Renal cortex interstitium (tissue), 11 donors: Measurements from ENCODE around the gene SNAPC2. TPM values are rescaled to one million over a fixed set of nuclear protein-coding genes. Genes with fewer than 3 reads are reported as not detected.

Experiments used
- DNase-seq, 11 donors: peaks; one replicate each; pipeline ENCODE4 v3.0.0-alpha.2; 2013; ENCODE audit warnings: low read depth in 9 of 11, low spot score in 4 of 11; ENCODE audit errors: extremely low read depth in 1 of 11
- polyA plus RNA-seq, 3 donors: library from polyadenylated mRNA; unstranded; fragments of 120-200 nt; gene quantifications; one replicate each; pipeline ENCODE4 v1.2.1, GENCODE V29; 2013; ENCODE audit not compliant: insufficient read length in 3 of 3

The SNAPC2 gene
- polyA plus RNA-seq, 3 donors = 12.9 to 19.0 (median 18.8) TPM

DNA sequence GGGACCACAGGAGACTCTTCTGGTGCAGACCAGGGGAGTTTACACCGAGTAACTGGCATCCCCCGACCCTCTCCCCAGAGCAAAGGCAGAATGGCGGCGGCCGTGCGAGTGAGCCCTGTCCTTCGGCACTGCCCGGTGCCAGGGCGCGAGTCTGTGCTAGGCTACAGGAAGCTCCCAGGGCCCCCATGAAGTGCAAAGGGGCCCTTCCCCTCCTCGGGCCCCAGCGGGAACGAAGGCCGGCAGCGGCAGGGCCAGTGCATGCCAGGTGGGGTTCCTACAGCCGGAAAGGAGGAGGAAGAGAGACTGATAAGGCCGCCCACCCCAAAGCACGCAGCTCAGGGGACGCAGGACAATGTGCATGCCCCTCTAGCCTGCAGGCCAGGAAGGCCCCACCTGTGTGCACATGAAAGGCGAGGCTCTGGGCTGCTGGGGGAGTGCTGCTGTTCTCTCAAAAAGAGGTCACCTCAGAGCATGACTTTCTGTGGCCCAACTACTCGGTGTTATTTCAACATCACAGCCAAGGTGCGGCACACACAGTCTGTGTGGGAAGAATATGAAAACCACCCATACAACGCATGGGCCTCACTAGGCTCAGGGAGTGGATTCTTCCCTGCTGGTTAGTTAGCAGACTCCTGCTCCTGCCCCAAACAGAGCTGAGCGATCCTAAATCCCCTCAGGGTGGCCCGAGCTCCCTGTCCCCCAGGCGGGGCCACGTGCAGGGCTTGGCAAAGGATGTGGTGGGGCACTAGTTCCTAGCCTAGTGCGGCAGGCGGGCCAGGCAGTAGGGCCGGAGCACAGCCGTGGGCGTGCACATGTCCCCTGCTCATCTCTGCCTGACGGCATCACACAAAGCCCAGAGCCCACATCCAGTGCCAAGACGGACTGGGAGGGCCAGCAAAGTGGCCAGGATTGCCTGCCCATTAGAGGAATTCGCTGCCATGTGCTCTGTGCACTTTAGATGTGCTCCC lies 51.7 kb downstream of the SNAPC2 start:
- no peak for DNase-seq

Other genes with a start within 250 kb of the SNAPC2 start
- gene MCEMP1, start 243.2 kb upstream of the SNAPC2 start, polyA plus RNA-seq = under 1 TPM; 0.14 to 0.61 (median 0.39) TPM
- gene TRAPPC5, start 239.5 kb upstream of the SNAPC2 start, polyA plus RNA-seq = 10 to 100 TPM; 36.3 to 71.1 (median 62.5) TPM
- gene FCER2, start 218.2 kb upstream of the SNAPC2 start, polyA plus RNA-seq = under 1 TPM in 2 of 3 donors, not detected in 1; 0.06 to 0.14 TPM
- under 1 TPM in 1 of 3 donors, not detected in 2; 0.17 TPM for gene CLEC4G, start 188.2 kb upstream of the SNAPC2 start, polyA plus RNA-seq
- 1 to 10 TPM; 1.4 to 2.7 (median 1.5) TPM for gene CD209, start 172.8 kb upstream of the SNAPC2 start, polyA plus RNA-seq
- 1 to 10 TPM; 2.0 to 4.2 (median 3.4) TPM for gene CLEC4M, start 157.1 kb upstream of the SNAPC2 start, polyA plus RNA-seq
- 10 to 100 TPM; 14.2 to 18.7 (median 14.9) TPM for gene EVI5L, start 90.1 kb upstream of the SNAPC2 start, polyA plus RNA-seq
- gene PRR36, start 45.9 kb upstream of the SNAPC2 start, polyA plus RNA-seq = 1 to 10 TPM; 5.6 to 9.4 (median 8.1) TPM
- 1 to 10 TPM; 1.4 to 3.0 (median 2.6) TPM for gene LRRC8E, start 31.8 kb upstream of the SNAPC2 start, polyA plus RNA-seq
- 10 to 100 TPM; 23.7 to 41.9 (median 33.7) TPM for gene MAP2K7, start 16.5 kb upstream of the SNAPC2 start, polyA plus RNA-seq
- 1 to 10 TPM in 2 of 3 donors, under 1 TPM in 1; 0.33 to 1.1 (median 1.0) TPM for gene TGFBR3L, start 5.5 kb upstream of the SNAPC2 start, polyA plus RNA-seq
- 10 to 100 TPM; 12.7 to 33.9 (median 32.3) TPM for gene CTXN1, start 5.8 kb downstream of the SNAPC2 start, polyA plus RNA-seq
- 10 to 100 TPM; 39.4 to 59.3 (median 59.1) TPM for gene TIMM44, start 23.3 kb downstream of the SNAPC2 start, polyA plus RNA-seq
- 10 to 100 TPM; 79.8 to 92.2 (median 92.0) TPM for gene ELAVL1, start 85.3 kb downstream of the SNAPC2 start, polyA plus RNA-seq
- under 1 TPM; 0.26 to 0.64 (median 0.42) TPM for gene CCL25, start 132.4 kb downstream of the SNAPC2 start, polyA plus RNA-seq
- 10 to 100 TPM; 34.7 to 60.5 (median 44.1) TPM for gene FBN3, start 229.3 kb downstream of the SNAPC2 start, polyA plus RNA-seq